Measurements from ENCODE around the gene PACSIN3. TPM values are rescaled to one million over a fixed set of nuclear protein-coding genes. Genes with fewer than 3 reads are reported as not detected.

Gene PACSIN3
- total and polyA plus RNA-seq, 2 of the 13 experiments (the other 11 are each of a cell fraction or from before 2014, with no cell fraction given) = 47.9 to 93.3 TPM

DNA sequence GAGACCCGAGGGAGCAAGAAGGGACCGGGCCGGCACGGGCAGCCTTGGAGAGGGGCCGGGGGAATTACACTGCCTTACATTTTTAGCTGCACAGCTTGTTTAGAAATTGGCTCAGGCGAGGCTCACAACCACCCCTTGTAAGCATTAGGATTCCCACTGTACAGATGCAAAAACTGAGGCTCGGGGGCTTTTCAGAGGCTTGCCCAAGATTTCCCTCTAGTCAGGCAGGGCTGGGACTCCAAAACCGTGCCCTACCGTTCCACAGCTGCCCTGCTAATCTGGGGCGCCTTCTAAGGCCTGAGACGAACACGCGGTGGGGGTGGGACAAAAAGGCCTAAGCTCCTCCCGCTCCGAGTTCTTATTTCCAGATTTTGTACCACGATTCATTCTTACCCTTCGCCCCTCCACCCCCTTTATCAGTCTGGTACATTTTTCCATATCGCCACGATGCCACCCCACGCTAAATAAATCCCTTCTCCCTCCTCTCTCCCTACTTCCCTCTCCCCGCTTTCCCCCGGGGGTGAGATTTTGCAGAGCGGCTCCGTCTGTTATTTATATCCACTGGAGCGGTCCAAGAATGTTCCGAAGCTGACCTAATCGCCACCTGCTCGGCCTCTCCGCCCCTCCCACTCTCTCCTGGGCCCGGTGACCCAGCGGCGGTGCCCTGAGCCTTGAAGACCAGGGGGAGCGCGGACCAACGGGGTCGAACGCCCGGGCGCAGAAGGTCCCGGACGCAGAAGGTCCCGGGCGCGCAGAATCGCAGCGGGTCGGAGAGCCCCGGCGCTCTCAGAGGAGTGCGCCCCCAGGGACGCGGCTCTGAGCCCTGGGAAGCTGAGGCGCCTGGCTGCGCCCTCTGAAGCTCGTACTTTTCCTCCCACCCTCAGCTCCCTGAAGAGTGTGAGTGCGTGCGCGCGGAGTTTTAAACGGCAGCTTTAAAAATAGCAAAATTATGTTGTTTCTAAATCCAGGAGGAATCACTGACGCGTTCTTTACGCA is 764 bp upstream of the PACSIN3 start (continued):
- no peak for TF ChIP-seq ZXDC (CRISPR knock-in tag; IDR thresholded peaks at IDR 0.05)
- TF ChIP-seq PHB2 (IDR thresholded peaks at IDR 0.05; ENCODE audit: partially characterized antibody) = no peak
- peak; percentile 8; the same call in 1 of the 2 replicates for TF ChIP-seq HNF4A (CRISPR knock-in tag; IDR thresholded peaks at IDR 0.05)
- no peak; the same call in 1 of the 2 replicates for TF ChIP-seq RXRA (CRISPR knock-in tag; IDR thresholded peaks at IDR 0.05)
- no peak for TF ChIP-seq SNRNP70 (IDR thresholded peaks at IDR 0.05; ENCODE audit: low read depth, low read length)
- no peak for TF ChIP-seq NFIB (CRISPR knock-in tag; IDR thresholded peaks at IDR 0.05; ENCODE audit: borderline replicate concordance)
- no peak for TF ChIP-seq ZNF775 (CRISPR knock-in tag; IDR thresholded peaks at IDR 0.05; ENCODE audit: borderline replicate concordance)
- no peak for TF ChIP-seq ZNF556 (CRISPR knock-in tag; IDR thresholded peaks at IDR 0.05; ENCODE audit: borderline replicate concordance)
- no peak for TF ChIP-seq ZBTB25 (CRISPR knock-in tag; IDR thresholded peaks at IDR 0.05)
- TF ChIP-seq ZNF451 (CRISPR knock-in tag; IDR thresholded peaks at IDR 0.05) = no peak
- TF ChIP-seq, protein P1, sequence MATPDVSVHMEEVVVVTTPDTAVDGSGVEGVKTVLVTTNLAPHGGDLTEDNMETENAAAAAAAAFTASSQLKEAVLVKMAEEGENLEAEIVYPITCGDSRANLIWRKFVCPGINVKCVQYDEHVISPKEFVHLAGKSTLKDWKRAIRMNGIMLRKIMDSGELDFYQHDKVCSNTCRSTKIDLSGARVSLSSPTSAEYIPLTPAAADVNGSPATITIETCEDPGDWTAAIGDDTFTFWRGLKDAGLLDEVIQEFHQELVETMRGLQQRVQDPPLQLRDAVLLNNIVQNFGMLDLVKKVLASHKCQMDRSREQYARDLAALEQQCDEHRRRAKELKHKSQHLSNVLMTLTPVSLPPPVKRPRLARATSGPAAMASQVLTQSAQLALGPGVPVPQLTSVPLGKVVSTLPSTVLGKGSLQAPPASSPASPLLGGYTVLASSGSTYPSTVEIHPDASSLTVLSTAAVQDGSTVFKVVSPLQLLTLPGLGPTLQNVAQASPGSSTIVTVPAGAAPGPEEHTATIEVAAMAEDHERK (CRISPR knock-in tag; IDR thresholded peaks at IDR 0.05; ENCODE audit: low read depth) = no peak
- TF ChIP-seq ZNF704 (CRISPR knock-in tag; IDR thresholded peaks at IDR 0.05; ENCODE audit: borderline replicate concordance) = no peak
- no peak for TF ChIP-seq THYN1 (CRISPR knock-in tag; IDR thresholded peaks at IDR 0.05; ENCODE audit: borderline replicate concordance, low read depth)
- no peak for TF ChIP-seq GRHL1 (CRISPR knock-in tag; conservative IDR thresholded peaks at IDR 0.05)
- peak; percentile 76; the same call in 1 of the 2 replicates for TF ChIP-seq ZFP90 (CRISPR knock-in tag; IDR thresholded peaks at IDR 0.05; ENCODE audit: borderline replicate concordance)
- no peak for TF ChIP-seq HCFC1 (IDR thresholded peaks at IDR 0.05; ENCODE audit: low read depth, low read length)
- no peak; the same call in 1 of the 2 replicates for TF ChIP-seq MEF2D (CRISPR knock-in tag; IDR thresholded peaks at IDR 0.05)
- TF ChIP-seq SP4 (CRISPR knock-in tag; IDR thresholded peaks at IDR 0.05) = no peak
- no peak for TF ChIP-seq ZNF614 (CRISPR knock-in tag; IDR thresholded peaks at IDR 0.05; ENCODE audit: borderline replicate concordance)
- no peak for TF ChIP-seq ZFP36L2 (CRISPR knock-in tag; IDR thresholded peaks at IDR 0.05)
- no peak for TF ChIP-seq SSRP1 (CRISPR knock-in tag; IDR thresholded peaks at IDR 0.05)
